Fibroblast of skin of back (primary cell): ENCODE measurements around the gene FAM180A.
A peak's percentile ranks its signal among the peaks of the same experiment; 100 is the strongest.
"Not testable (repeated sequence)": the region's sequence is repeated elsewhere in the genome, so short reads cannot be mapped to it uniquely, and the experiment has no call there.

Experiments used
- DNase-seq: peaks from one replicate; pipeline ENCODE4 v3.0.0-alpha.2; 2013

FAM180A gene

GRCh38 chr7:135712182-135712782, 36.3 kb downstream of the FAM180A start:
- no peak for DNase-seq

DNA sequence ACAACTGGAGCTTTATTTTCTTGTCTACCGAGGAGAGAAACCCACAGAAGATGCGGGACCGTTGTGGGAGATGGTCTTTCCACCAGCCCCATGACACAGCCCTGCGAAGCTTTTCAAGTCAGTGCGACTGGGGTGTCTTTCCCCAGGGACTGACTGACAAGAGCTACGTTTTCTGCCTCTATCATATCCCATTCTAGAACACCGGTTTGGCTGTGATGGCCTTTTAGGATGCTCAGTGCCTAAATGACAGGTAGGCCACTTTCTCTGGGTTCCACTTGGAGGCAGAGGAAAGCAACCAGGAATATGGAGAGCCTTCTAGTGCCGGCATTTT, 37.5 kb downstream of the FAM180A start:
- no peak for DNase-seq

GRCh38 chr7:135710417-135711138, 38.0 kb downstream of the FAM180A start:
- DNase-seq, result no peak

DNA sequence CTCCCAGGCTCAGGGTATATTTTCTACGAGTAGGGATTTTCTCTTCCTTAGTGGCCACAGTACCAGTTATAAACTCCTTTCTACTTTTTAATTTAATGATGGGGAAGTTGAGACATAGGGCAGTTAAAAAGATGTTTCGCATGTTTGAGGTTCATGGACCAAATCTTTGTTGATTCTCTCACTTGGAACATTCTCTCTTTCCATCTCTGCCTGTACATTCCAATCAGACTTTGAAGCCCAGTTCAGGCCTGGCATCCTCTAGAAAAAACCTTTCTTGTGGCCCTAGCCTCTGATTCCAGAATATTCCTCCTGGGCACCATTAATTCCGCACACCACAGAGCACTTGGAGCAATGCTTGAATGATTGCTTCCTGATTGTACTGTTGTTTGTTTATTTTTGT, 39.1 kb downstream of the FAM180A start:
- DNase-seq, result no peak

DNA sequence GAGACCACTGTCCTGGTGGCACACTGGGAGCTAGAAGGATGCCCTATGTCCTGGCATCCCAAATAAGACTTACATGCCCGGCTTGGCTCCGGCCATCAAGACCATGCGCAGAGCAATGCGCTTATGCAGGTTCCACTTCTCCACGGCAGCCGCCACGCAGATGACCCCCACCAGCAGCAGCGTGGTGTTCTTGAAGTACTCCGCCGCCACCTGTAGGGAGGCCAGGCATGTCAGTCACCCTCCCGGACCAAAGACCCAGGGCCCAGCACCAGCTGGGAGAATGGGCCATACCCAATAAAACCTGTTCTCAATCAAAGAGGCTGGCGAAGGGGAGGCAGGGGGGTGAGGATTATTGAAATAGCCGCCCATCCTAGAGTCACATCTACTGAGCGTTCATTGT, 40.6 kb downstream of the FAM180A start:
- no peak for DNase-seq

DNA sequence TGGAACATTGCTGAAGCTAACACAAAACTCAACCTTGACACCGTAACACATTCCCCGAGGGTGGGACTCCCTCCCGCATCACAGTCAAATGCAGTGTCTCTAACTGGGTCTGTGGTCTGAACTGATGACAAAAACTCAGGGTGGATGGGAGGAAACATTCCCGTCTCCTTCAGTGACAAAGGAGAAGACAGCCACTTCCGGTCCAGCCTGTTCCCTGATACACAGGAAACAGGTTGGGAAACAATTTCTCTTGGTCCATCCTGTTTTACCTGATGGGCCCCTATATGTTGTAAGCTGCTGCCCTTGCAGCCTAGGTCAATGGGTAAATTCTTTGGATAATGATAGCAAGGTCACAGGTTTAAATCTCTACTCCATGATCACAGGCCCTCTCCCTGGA, 41.0 kb downstream of the FAM180A start:
- no peak for DNase-seq

GRCh38 chr7:135706858-135707569, 41.6 kb downstream of the FAM180A start:
- DNase-seq, result no peak

DNA sequence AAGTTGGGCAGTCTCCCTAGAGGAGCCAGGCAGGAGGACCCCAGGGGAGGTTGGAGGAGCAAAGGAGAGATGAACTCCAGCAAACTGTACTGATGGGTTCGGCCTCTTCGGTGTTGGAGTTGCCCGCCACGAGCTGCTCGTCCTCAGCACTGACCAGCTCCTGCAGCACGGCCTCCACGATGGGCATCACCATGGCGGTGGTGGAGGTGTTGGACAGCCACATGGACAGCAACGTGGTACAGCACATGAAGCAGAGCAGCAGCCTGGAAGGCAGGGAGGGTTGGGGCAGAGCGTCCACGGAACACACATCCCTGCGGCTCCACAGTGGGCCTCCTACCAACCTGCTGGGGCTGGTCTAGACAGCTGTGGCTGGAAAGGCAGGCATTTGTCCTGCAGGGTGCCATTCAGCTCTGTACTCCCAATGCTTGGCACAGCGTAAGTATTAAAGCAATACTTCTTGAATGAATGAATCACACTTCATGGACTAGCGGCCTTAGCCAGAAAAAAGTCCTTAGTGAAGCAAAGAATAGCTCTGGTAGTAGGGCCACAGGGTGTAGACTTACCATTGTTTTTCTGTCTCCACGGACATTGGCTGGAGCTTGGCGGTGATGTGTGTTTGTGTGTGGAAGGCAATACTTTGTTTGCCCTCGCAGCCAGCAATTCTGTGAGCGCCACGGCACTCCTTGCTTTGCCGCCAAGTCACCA, 42.4 kb downstream of the FAM180A start:
- DNase-seq, result no peak

- DNase-seq, result no peak
Observed at GRCh38 chr7:135704698-135705097, 43.9 kb downstream of the FAM180A start.

GRCh38 chr7:135704074-135704473, 44.5 kb downstream of the FAM180A start:
- no peak for DNase-seq

GRCh38 chr7:135697276-135698049, 51.1 kb downstream of the FAM180A start:
- no peak for DNase-seq

GRCh38 chr7:135693558-135693957, 55.1 kb downstream of the FAM180A start:
- DNase-seq, result no peak

- DNase-seq, result not testable (repeated sequence)
Observed at GRCh38 chr7:135692606-135693005, 56.0 kb downstream of the FAM180A start.

DNA sequence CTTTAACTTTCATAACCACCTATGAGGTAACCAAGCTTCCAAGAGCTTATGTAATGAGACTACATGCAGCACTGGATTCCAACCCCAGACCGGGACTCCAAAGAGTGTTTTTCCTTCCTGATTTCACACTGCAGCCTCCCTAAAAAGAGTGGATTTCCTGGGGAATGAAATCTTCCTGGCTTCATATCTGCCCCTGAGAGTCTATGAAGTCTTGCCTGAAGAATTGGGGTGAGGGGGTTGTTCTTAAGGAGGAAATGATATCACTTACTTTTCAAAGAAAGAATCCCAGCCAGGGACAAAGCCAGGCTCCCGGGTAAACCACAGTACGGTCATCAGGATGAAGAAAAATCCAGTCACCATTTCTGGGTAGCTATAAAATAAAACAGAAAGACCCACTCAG, 56.6 kb downstream of the FAM180A start:
- peak; percentile 64 for DNase-seq

GRCh38 chr7:135690566-135690965, 58.0 kb downstream of the FAM180A start:
- peak; percentile 90 for DNase-seq

DNA sequence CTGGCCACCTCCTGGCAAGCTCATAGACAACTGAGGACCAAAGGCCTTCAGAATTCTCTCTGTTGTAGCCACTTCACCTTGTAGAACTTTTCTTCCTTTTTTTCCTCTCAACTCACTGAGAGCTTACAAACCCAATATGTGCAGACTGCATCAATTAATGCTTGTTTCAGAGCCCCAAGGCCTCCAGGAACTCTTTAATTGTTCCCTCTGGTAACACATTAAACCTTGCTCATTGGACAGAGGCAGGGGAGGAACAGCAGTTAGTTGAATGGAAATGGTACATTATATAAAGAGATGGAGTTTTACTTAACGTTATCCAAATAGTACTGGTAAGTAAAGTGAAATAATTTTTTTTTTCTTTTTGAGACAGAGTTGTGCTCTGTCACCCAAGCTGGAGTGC, 61.1 kb downstream of the FAM180A start:
- DNase-seq, result no peak

DNA sequence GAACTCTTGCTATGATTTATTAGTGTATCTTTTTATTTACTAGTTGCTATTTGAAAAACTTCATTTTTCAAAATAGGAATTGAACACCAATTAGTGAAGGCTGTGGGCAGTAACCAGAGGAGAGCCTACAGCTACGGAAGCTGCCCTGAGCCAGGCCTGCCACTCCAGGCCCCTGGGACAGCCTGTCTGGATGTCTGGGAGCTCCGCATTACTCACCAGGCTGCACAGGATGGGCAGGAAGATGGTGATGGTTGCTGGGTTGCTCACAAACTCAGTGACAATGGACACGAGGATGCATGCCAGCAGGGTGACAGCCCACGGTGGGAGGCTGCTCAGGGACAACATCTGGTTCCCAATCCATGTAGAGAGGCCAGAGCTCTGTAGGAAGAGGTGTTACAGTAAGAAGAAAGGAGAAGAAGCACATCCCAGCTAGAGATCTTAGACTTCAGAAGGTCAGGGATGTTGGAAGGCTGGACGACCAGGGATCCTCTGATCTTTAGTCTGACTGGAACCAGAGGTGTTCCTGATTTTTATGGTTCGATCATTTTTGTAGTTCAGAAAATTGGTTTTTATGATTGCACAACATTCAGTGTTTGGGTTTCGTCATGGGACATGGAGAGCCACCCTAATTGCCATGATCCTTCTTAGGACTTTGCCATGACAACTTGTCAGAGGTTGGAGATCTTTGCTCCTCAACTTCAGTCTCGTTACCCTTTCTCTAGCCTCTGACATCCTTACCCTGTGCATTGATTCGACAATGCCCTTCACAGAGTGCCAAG, 63.1 kb downstream of the FAM180A start:
- peak; percentile 88 for DNase-seq

- no peak for DNase-seq
Observed at GRCh38 chr7:135684699-135685098, 63.9 kb downstream of the FAM180A start.

- DNase-seq, result peak; percentile 75
Observed at GRCh38 chr7:135684136-135684535, 64.5 kb downstream of the FAM180A start.

- no peak for DNase-seq
Observed at GRCh38 chr7:135683609-135684008, 65.0 kb downstream of the FAM180A start.

- no peak for DNase-seq
Observed at GRCh38 chr7:135682191-135682590, 66.4 kb downstream of the FAM180A start.

DNA sequence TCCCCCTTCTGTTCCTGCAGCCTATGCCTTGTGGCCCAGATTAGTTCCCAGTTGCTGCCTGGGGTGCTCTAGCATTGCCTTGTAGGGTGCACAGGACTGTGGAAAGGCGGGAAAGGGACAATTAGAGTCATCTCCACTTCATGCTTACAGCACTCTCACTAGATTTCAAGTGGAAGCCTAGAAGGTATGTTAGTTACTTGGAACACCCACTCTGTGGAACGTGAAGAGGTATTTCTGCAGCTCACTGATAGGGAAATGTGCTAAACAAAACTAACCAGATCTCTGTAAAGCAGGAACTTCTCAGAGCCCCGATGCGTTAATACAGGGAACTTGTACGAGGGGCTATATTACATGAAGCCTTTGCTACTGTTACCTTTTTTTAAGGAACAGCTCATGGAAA, 66.9 kb downstream of the FAM180A start:
- DNase-seq, result no peak
